KG1 (cell line): ENCODE results near the gene DFFB.

Experiments used
- DNase-seq: peaks from one replicate; lab custom pipeline; 2025; lab: John Stamatoyannopoulos, UW

The DFFB gene

GRCh38 chr1:3831689-3832088, 25.6 kb upstream of the DFFB start:
- DNase-seq: no peak

- DNase-seq: no peak
Observed at GRCh38 chr1:3834701-3835100, 22.6 kb upstream of the DFFB start.

- DNase-seq: no peak
Observed at GRCh38 chr1:3836421-3836820, 20.9 kb upstream of the DFFB start.

GRCh38 chr1:3837200-3837599, 20.1 kb upstream of the DFFB start:
- DNase-seq: no peak

- DNase-seq: no peak
Observed at GRCh38 chr1:3837685-3838084, 19.6 kb upstream of the DFFB start.

- no peak for DNase-seq
Observed at GRCh38 chr1:3838788-3839187, 18.5 kb upstream of the DFFB start.

- DNase-seq: no peak
Observed at GRCh38 chr1:3841491-3841890, 15.8 kb upstream of the DFFB start.

- no peak for DNase-seq
Observed at GRCh38 chr1:3842912-3843311, 14.4 kb upstream of the DFFB start.

- no peak for DNase-seq
Observed at GRCh38 chr1:3846541-3846940, 10.7 kb upstream of the DFFB start.

GRCh38 chr1:3847081-3847480, 10.2 kb upstream of the DFFB start:
- no peak for DNase-seq

GRCh38 chr1:3850857-3851256, 6.4 kb upstream of the DFFB start:
- no peak for DNase-seq

- DNase-seq: no peak
Observed at GRCh38 chr1:3851292-3851691, 6.0 kb upstream of the DFFB start.

- DNase-seq: no peak
Observed at GRCh38 chr1:3852091-3852490, 5.2 kb upstream of the DFFB start.

- DNase-seq: no peak
Observed at GRCh38 chr1:3852711-3853485, 4.4 kb upstream of the DFFB start.

GRCh38 chr1:3857791-3858129, 484 bp downstream of the DFFB start:
- no peak for DNase-seq

- no peak for DNase-seq
Observed at GRCh38 chr1:3858231-3858981, 1.1 kb downstream of the DFFB start.

GRCh38 chr1:3863231-3863935, 6.1 kb downstream of the DFFB start:
- no peak for DNase-seq

GRCh38 chr1:3864884-3865283, 7.6 kb downstream of the DFFB start:
- DNase-seq: no peak

GRCh38 chr1:3865606-3866160, 8.4 kb downstream of the DFFB start:
- no peak for DNase-seq

GRCh38 chr1:3868464-3869006, 11.3 kb downstream of the DFFB start:
- no peak for DNase-seq

GRCh38 chr1:3869751-3870301, 12.6 kb downstream of the DFFB start:
- DNase-seq: no peak

GRCh38 chr1:3871451-3871805, 14.2 kb downstream of the DFFB start:
- no peak for DNase-seq
